DOHH2 (cell line): ENCODE data around the gene ERC2.

Experiments used
- H3F3A ChIP-seq: fragments of 200-600 bp; sonication (generic), shearing (Covaris generic); 2 replicates; pipeline ENCODE4 v1.6.0; 2016; ENCODE audit warnings: antibody characterized with exemption, mild to moderate bottlenecking; ENCODE audit not compliant: control insufficient read depth, insufficient read depth
- H3K27ac ChIP-seq: fragments of 200-600 bp; sonication (generic); 2 replicates; pipeline ENCODE4 v1.5.1; 2014; ENCODE audit warnings: low read depth, mild to moderate bottlenecking, low read length, moderate library complexity
- H3K27me3 ChIP-seq: fragments of 200-600 bp; sonication (generic); 2 replicates; pipeline ENCODE4 v1.6.1; 2014; ENCODE audit warnings: mild to moderate bottlenecking, low read length, mixed read lengths; ENCODE audit not compliant: control insufficient read depth
- H3K36me3 ChIP-seq: fragments of 200-600 bp; sonication (generic); 2 replicates; pipeline ENCODE4 v1.6.1; 2014; ENCODE audit warnings: mild to moderate bottlenecking, low read length, moderate library complexity, mixed read lengths; ENCODE audit not compliant: control insufficient read depth
- H3K4me1 ChIP-seq: fragments of 200-600 bp; sonication (generic); 2 replicates; pipeline ENCODE4 v1.6.1; 2014; ENCODE audit warnings: mild to moderate bottlenecking, low read length, mixed read lengths; ENCODE audit not compliant: control insufficient read depth
- H3K4me2 ChIP-seq: fragments of 200-600 bp; sonication (generic); 2 replicates; pipeline ENCODE4 v1.6.0; 2014; ENCODE audit warnings: mild to moderate bottlenecking, low read length, moderate library complexity
- H3K4me3 ChIP-seq: fragments of 200-600 bp; sonication (generic); 2 replicates; pipeline ENCODE4 v1.5.1; 2014; ENCODE audit warnings: mild to moderate bottlenecking, low read length, mixed read lengths
- H3K79me2 ChIP-seq: fragments of 200-600 bp; sonication (generic); 2 replicates; pipeline ENCODE4 v1.6.1; 2014; ENCODE audit warnings: mild to moderate bottlenecking, low read length, mixed read lengths; ENCODE audit not compliant: control insufficient read depth
- H3K9me2 ChIP-seq: fragments of 200-600 bp; sonication (generic); replicated peaks from 2 replicates; pipeline ENCODE4 v1.6.1; 2014; ENCODE audit warnings: mild to moderate bottlenecking, low read length, mixed read lengths; ENCODE audit not compliant: control insufficient read depth
- H3K9me3 ChIP-seq: fragments of 200-600 bp; sonication (generic); 2 replicates; pipeline ENCODE4 v1.6.1; 2014; ENCODE audit warnings: antibody characterized with exemption, low read length, mixed read lengths; ENCODE audit not compliant: control insufficient read depth, insufficient read depth
- H4K20me1 ChIP-seq: fragments of 200-600 bp; sonication (generic); 2 replicates; pipeline ENCODE4 v1.6.0; 2014; ENCODE audit warnings: low read depth, mild to moderate bottlenecking, antibody characterized with exemption, low read length, moderate library complexity; ENCODE audit not compliant: control insufficient read depth, insufficient read depth
- EZH2phosphoT487 ChIP-seq: fragments of 200-600 bp; sonication (generic); IDR thresholded peaks from 2 replicates; pipeline ENCODE4 v1.6.1; 2017; ENCODE audit warnings: borderline replicate concordance, mild to moderate bottlenecking, antibody characterized with exemption, low read length, moderate library complexity, mixed read lengths
- TF ChIP-seq, protein P1 (sequence below): fragments of 200-600 bp; sonication (generic); IDR thresholded peaks from one replicate; pipeline ENCODE4 v1.5.1; 2014; ENCODE audit warnings: antibody characterized with exemption, mild to moderate bottlenecking, low read depth, low read length; ENCODE audit not compliant: poor library complexity, severe bottlenecking

Gene ERC2

DNA sequence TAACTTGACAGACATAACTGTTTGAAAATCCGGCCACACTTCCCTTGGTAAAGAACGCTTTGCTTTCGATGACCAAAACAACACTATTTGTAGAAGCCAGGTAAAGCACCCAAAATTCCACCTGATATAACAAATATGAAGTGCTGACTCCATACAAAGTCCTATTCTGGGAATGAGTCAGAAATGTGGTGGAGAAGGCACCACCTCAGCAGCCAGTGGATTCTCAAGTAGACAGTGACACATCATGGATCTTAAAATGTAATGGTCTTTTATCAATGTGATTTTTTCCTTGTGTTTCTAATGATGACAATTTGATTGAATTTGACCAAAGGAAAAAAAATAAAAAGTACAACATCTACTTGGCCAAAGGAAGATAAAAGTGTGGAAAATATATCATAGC lies 846.2 kb downstream of the ERC2 start:
- no peaks in the 10 kb centered on the region for H3F3A ChIP-seq

DNA sequence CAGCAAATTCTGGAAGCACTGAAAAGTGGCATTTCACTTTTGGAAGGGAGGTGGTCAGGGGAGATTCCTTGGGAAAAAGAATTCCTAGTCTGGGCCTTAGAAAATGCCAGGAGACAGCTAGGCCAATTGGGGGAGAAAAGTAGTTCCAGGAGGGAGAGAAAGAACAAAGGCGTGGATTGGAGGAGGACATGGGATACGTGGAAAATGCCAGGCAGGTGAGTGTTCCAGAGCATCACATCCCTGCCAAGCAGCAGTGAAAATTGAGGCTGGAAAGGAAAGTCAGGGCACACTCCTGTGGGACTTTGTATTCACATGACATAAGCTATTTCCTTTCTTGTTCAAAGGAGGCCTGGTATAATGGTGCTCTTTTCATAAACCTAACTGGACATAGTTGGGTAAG lies 846.6 kb downstream of the ERC2 start:
- Histone ChIP-seq H4K20me1 (no peaks in the 10 kb centered on the region), H3K27me3 (peaks cover 4% of the 10 kb centered on the region; the same call in 1 of the 2 replicates), H3K9me3 (no peaks in the 10 kb centered on the region), H3F3A (no peaks in the 10 kb centered on the region), H3K79me2 (no peaks in the 10 kb centered on the region), H3K4me3 (no peak overlapping the region), H3K4me1 (no peaks in the 10 kb centered on the region), H3K9me2 (no peaks in the 10 kb centered on the region), H3K4me2 (no peak overlapping the region), H3K27ac (no peak overlapping the region), H3K36me3 (no peaks in the 10 kb centered on the region)
- TF ChIP-seq, protein P1, sequence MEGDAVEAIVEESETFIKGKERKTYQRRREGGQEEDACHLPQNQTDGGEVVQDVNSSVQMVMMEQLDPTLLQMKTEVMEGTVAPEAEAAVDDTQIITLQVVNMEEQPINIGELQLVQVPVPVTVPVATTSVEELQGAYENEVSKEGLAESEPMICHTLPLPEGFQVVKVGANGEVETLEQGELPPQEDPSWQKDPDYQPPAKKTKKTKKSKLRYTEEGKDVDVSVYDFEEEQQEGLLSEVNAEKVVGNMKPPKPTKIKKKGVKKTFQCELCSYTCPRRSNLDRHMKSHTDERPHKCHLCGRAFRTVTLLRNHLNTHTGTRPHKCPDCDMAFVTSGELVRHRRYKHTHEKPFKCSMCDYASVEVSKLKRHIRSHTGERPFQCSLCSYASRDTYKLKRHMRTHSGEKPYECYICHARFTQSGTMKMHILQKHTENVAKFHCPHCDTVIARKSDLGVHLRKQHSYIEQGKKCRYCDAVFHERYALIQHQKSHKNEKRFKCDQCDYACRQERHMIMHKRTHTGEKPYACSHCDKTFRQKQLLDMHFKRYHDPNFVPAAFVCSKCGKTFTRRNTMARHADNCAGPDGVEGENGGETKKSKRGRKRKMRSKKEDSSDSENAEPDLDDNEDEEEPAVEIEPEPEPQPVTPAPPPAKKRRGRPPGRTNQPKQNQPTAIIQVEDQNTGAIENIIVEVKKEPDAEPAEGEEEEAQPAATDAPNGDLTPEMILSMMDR = no peak
- no peak for TF ChIP-seq EZH2phosphoT487

More for the DNA sequence above, 846.2 kb downstream of the ERC2 start:
- no peak overlapping the region for H3K27ac ChIP-seq
- H4K20me1 ChIP-seq = no peaks in the 10 kb centered on the region
- H3K4me1 ChIP-seq = no peaks in the 10 kb centered on the region
- no peaks in the 10 kb centered on the region for H3K9me2 ChIP-seq
- H3K27me3 ChIP-seq = peaks cover 4% of the 10 kb centered on the region; the same call in 1 of the 2 replicates
- no peaks in the 10 kb centered on the region for H3K9me3 ChIP-seq
- no peak overlapping the region for H3K4me3 ChIP-seq
- H3K4me2 ChIP-seq = no peak overlapping the region
- H3K79me2 ChIP-seq = no peaks in the 10 kb centered on the region
- H3K36me3 ChIP-seq = no peaks in the 10 kb centered on the region
- TF ChIP-seq, protein P1 = no peak

GRCh38 chr3:55621026-55621422 lies 847.2 kb downstream of the ERC2 start:
- no peak for TF ChIP-seq EZH2phosphoT487
- TF ChIP-seq, protein P1 = no peak
- Histone ChIP-seq H3K27ac (no peak overlapping the region), H3K4me2 (no peak overlapping the region), H3K9me3 (no peaks in the 10 kb centered on the region), H3K4me1 (no peaks in the 10 kb centered on the region), H3K36me3 (no peaks in the 10 kb centered on the region), H3F3A (no peaks in the 10 kb centered on the region), H4K20me1 (no peaks in the 10 kb centered on the region), H3K27me3 (peaks cover 4% of the 10 kb centered on the region; the same call in 1 of the 2 replicates), H3K9me2 (no peaks in the 10 kb centered on the region), H3K4me3 (no peak overlapping the region), H3K79me2 (no peaks in the 10 kb centered on the region)
